Suprapubic skin (tissue), 3 donors: ENCODE results near the gene COL23A1.

Experiments
- EP300 ChIP-seq: sonication (generic); formaldehyde crosslinking; IDR thresholded peaks from one replicate; pipeline ENCODE4 v1.6.1; 2017; ENCODE audit warnings: antibody characterized with exemption
- TF ChIP-seq, protein P1 (sequence below), 2 donors: fragments of 200-600 bp in 1 of 2; fragments of 450-650 bp in 1 of 2; sonication (generic) in 1 of 2; IDR thresholded peaks; one replicate each; pipeline ENCODE4 v1.5.1; 2016 to 2019; ENCODE audit warnings: antibody characterized with exemption in 2 of 2, mild to moderate bottlenecking in 1 of 2, moderate library complexity in 1 of 2

DNA sequence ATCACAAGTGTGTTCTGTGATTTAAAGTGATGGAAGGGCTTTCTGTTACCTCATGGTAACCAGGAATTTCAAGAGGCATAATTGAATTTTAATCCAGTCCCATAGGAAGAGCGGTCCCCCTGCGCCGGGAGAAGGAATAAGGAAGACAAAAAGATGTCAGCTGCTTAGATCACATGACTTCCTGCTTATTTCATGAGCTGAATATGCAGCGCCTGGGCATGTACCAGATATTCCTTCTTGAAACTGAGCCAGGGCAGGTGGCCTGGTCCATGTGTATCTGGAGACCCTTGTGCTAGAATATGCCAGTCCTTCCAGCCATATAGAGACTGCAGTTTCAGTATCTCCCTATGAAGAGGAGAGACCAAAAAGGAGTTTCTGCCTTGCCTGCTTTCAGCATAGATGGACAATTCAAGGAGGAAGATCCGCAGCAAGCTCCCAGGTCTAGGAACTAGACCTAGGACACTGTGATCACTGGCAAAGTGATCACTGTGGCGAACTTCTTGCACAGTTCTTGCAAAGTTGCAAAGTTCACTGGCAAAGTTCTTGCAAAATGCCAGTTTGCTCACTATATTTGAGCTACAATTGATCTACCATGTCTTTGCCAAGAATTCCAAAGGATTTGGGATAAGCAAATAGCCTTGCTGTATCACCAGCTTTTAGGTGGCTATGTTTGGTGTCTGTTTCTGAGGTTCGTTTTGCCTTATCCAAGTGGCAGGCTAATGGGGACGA is 254.7 kb downstream of the COL23A1 start:
- TF ChIP-seq EP300, result no peak
- TF ChIP-seq, protein P1, sequence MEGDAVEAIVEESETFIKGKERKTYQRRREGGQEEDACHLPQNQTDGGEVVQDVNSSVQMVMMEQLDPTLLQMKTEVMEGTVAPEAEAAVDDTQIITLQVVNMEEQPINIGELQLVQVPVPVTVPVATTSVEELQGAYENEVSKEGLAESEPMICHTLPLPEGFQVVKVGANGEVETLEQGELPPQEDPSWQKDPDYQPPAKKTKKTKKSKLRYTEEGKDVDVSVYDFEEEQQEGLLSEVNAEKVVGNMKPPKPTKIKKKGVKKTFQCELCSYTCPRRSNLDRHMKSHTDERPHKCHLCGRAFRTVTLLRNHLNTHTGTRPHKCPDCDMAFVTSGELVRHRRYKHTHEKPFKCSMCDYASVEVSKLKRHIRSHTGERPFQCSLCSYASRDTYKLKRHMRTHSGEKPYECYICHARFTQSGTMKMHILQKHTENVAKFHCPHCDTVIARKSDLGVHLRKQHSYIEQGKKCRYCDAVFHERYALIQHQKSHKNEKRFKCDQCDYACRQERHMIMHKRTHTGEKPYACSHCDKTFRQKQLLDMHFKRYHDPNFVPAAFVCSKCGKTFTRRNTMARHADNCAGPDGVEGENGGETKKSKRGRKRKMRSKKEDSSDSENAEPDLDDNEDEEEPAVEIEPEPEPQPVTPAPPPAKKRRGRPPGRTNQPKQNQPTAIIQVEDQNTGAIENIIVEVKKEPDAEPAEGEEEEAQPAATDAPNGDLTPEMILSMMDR (IDR thresholded peaks at IDR 0.05), result no peak
